ENCODE results near the gene CSF1. TPM values are rescaled to one million over a fixed set of nuclear protein-coding genes. Genes with fewer than 3 reads are reported as not detected.

Gene CSF1
- total and polyA plus RNA-seq, 2 of the 13 experiments (the other 11 are each of a cell fraction or from before 2014, with no cell fraction given) = 4.6 to 13.3 TPM

GRCh38 chr1:109935451-109935900 is 24.8 kb downstream of the CSF1 start (continued):
- TF ChIP-seq, protein P1, sequence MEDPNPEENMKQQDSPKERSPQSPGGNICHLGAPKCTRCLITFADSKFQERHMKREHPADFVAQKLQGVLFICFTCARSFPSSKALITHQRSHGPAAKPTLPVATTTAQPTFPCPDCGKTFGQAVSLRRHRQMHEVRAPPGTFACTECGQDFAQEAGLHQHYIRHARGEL (CRISPR knock-in tag; IDR thresholded peaks at IDR 0.05) = no peak
- no peak for TF ChIP-seq ZNF431 (CRISPR knock-in tag; IDR thresholded peaks at IDR 0.05; ENCODE audit: borderline replicate concordance, low read depth)
- TF ChIP-seq ZNF891 (CRISPR knock-in tag; IDR thresholded peaks at IDR 0.05) = peak; percentile 73; the same call in 1 of the 2 replicates
- TF ChIP-seq ZNF441 (CRISPR knock-in tag; IDR thresholded peaks at IDR 0.05; ENCODE audit: borderline replicate concordance) = peak; percentile 22; the same call in 1 of the 2 replicates
- no peak for TF ChIP-seq NKX3-1 (CRISPR knock-in tag; IDR thresholded peaks at IDR 0.05)
- TF ChIP-seq, protein P2, sequence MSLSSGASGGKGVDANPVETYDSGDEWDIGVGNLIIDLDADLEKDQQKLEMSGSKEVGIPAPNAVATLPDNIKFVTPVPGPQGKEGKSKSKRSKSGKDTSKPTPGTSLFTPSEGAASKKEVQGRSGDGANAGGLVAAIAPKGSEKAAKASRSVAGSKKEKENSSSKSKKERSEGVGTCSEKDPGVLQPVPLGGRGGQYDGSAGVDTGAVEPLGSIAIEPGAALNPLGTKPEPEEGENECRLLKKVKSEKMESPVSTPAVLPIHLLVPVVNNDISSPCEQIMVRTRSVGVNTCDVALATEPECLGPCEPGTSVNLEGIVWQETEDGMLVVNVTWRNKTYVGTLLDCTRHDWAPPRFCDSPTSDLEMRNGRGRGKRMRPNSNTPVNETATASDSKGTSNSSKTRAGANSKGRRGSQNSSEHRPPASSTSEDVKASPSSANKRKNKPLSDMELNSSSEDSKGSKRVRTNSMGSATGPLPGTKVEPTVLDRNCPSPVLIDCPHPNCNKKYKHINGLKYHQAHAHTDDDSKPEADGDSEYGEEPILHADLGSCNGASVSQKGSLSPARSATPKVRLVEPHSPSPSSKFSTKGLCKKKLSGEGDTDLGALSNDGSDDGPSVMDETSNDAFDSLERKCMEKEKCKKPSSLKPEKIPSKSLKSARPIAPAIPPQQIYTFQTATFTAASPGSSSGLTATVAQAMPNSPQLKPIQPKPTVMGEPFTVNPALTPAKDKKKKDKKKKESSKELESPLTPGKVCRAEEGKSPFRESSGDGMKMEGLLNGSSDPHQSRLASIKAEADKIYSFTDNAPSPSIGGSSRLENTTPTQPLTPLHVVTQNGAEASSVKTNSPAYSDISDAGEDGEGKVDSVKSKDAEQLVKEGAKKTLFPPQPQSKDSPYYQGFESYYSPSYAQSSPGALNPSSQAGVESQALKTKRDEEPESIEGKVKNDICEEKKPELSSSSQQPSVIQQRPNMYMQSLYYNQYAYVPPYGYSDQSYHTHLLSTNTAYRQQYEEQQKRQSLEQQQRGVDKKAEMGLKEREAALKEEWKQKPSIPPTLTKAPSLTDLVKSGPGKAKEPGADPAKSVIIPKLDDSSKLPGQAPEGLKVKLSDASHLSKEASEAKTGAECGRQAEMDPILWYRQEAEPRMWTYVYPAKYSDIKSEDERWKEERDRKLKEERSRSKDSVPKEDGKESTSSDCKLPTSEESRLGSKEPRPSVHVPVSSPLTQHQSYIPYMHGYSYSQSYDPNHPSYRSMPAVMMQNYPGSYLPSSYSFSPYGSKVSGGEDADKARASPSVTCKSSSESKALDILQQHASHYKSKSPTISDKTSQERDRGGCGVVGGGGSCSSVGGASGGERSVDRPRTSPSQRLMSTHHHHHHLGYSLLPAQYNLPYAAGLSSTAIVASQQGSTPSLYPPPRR (CRISPR knock-in tag; IDR thresholded peaks at IDR 0.05; ENCODE audit: borderline replicate concordance) = no peak
- TF ChIP-seq HHEX (CRISPR knock-in tag; IDR thresholded peaks at IDR 0.05) = no peak; the same call in 1 of the 2 replicates
- no peak for TF ChIP-seq ZNF274 (CRISPR knock-in tag; IDR thresholded peaks at IDR 0.05)
- no peak for TF ChIP-seq ZNF326 (CRISPR knock-in tag; IDR thresholded peaks at IDR 0.05; ENCODE audit: borderline replicate concordance)
- TF ChIP-seq, protein P3, sequence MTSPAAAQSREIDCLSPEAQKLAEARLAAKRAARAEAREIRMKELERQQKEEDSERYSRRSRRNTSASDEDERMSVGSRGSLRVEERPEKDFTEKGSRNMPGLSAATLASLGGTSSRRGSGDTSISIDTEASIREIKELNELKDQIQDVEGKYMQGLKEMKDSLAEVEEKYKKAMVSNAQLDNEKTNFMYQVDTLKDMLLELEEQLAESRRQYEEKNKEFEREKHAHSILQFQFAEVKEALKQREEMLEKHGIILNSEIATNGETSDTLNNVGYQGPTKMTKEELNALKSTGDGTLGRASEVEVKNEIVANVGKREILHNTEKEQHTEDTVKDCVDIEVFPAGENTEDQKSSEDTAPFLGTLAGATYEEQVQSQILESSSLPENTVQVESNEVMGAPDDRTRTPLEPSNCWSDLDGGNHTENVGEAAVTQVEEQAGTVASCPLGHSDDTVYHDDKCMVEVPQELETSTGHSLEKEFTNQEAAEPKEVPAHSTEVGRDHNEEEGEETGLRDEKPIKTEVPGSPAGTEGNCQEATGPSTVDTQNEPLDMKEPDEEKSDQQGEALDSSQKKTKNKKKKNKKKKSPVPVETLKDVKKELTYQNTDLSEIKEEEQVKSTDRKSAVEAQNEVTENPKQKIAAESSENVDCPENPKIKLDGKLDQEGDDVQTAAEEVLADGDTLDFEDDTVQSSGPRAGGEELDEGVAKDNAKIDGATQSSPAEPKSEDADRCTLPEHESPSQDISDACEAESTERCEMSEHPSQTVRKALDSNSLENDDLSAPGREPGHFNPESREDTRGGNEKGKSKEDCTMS (CRISPR knock-in tag; conservative IDR thresholded peaks at IDR 0.05) = no peak
- no peak for TF ChIP-seq ZNF30 (CRISPR knock-in tag; IDR thresholded peaks at IDR 0.05)
- no peak for TF ChIP-seq ZNF691 (CRISPR knock-in tag; IDR thresholded peaks at IDR 0.05; ENCODE audit: borderline replicate concordance, low read depth)
- TF ChIP-seq NFE2L2 (IDR thresholded peaks at IDR 0.05; ENCODE audit: low read length) = no peak
- no peak for TF ChIP-seq WIZ (CRISPR knock-in tag; IDR thresholded peaks at IDR 0.05)
- peak; percentile 78 for TF ChIP-seq ARID3A (IDR thresholded peaks at IDR 0.05; ENCODE audit: low read depth, low read length)

Measured in HepG2 (cell line).